Ovary (tissue), 9 donors: ENCODE data around the gene P2RY14. TPM values are rescaled to one million over a fixed set of nuclear protein-coding genes. Genes with fewer than 3 reads are reported as not detected.

ENCODE experiments used
- DNase-seq, 5 donors: peaks; one replicate each; pipeline ENCODE4 v3.0.0-alpha.2; 2019 to 2020
- H3K27ac ChIP-seq, 2 donors: fragments of 200-600 bp; one replicate each; pipeline versions ENCODE4 v1.5.1 to v1.8.0; 2019 to 2022
- H3K27me3 ChIP-seq: fragments of 200-600 bp; one replicate; pipeline ENCODE4 v1.8.0; 2022
- H3K36me3 ChIP-seq: fragments of 200-600 bp; sonication (generic); one replicate; pipeline ENCODE4 v1.5.1; 2019
- H3K4me1 ChIP-seq: one replicate; pipeline ENCODE4 v1.8.1; 2013; ENCODE audit warnings: mild to moderate bottlenecking, moderate library complexity; ENCODE audit not compliant: insufficient read depth
- H3K4me3 ChIP-seq: fragments of 200-600 bp; sonication (generic); one replicate; pipeline ENCODE4 v1.5.1; 2017
- H3K9me3 ChIP-seq, 2 donors: fragments of 200-600 bp in 1 of 2; sonication (generic) in 1 of 2; one replicate each; pipeline versions ENCODE4 v1.5.1 to v1.8.1; 2013 to 2019; ENCODE audit warnings: mild to moderate bottlenecking in 1 of 2, moderate library complexity in 1 of 2
- EP300 ChIP-seq: sonication (generic); formaldehyde crosslinking; IDR thresholded peaks from one replicate; pipeline ENCODE4 v1.6.1; 2017; ENCODE audit warnings: antibody characterized with exemption
- POLR2A ChIP-seq: fragments of 450-650 bp; IDR thresholded peaks from one replicate; pipeline ENCODE4 v1.6.1; 2017; ENCODE audit warnings: antibody characterized with exemption, mild to moderate bottlenecking, moderate library complexity
- WGBS, 3 donors: extraction: QIAGEN DNeasy Blood & Tissue Kit in 1 of 3; methylation state at CpG; one replicate each; pipeline versions ENCODE4 v1.1.5 to v1.1.7; 2013 to 2017; 5-methylcytosine and 5-hydroxymethylcytosine counted together
- intact Hi-C, 4 donors: fragments of 100-400 bp; cut with DNase I; formaldehyde crosslinking; loops; one replicate each; pipeline versions ENCODE4 v1.11.0 to v1.15.1; 2022 to 2023
- polyA plus RNA-seq, 2 donors: library from polyadenylated mRNA; stranded (reverse); fragments of 200-250 nt in 1 of 2; fragments of 350-450 nt in 1 of 2; fragmentation: Illumina TruSeq in 1 of 2; extraction: RNeasy Lipid Tissue Mini Kit (QIAGEN cat#74804) in 1 of 2; gene quantifications; one replicate each; pipeline ENCODE4 v1.2.3, GENCODE V29; 2013 to 2014
- total RNA-seq, 7 donors: library from RNA; depleted of rRNA in 2 of 7; stranded (reverse); fragments of >200 nt in 2 of 7; fragmentation: NEBNext Ultra II Directional in 3 of 7; extraction: Animal tissue kit (Norgen Biotek cat#: 25700) in 3 of 7; gene quantifications; one replicate each; pipeline versions ENCODE4 v1.1.0 to v1.2.4, GENCODE V29; 2016 to 2023
- TF ChIP-seq, protein P1 (sequence below), 3 donors: fragments of 450-650 bp in 2 of 3; fragments of 200-600 bp in 1 of 3; IDR thresholded peaks; one replicate each; pipeline versions ENCODE4 v1.5.1 to v1.8.0; 2016 to 2022; ENCODE audit warnings: antibody characterized with exemption in 3 of 3, mild to moderate bottlenecking in 1 of 3
- donor health status: DM: no; HTN: no; CAD: no; lungs with moderate emphysema.
- donor health status: DM: no; HTN: no; CAD: no.
- donor health status: Bipolar disorder and iron deficiency.
- donor health status: DM: yes; HTN: yes; CAD: no.
- donor health status: DM: no; HTN: no; CAD: no.
- donor health status: DM: yes; HTN: yes; CAD: no.

P2RY14 gene
- total and polyA plus RNA-seq, 9 donors = 0.28 to 2.8 (median 0.70) TPM; not detected in 1

DNA sequence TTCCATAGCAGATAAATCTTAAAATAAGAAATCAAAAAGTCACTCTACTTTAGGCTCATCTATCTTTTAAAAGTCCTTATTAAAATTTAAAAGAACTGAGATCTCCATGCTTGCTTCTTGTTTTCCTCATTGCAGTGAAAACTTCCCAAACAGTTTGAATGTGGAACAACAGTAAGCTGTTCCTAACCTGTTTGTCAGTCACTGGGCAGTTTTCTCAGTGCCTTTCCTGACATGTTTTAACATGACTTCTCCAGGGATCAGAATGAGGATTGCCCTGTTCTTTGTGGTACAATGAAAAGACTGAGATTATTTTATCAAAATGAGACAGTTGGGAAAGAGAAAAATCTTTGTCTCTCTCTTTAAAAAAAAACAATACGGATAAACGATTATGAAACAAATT is 37.5 kb upstream of the P2RY14 start:
- 27 to 68% (median 52%) methylated on average over 2 of the region's 2 CpGs for WGBS, 3 donors

DNA sequence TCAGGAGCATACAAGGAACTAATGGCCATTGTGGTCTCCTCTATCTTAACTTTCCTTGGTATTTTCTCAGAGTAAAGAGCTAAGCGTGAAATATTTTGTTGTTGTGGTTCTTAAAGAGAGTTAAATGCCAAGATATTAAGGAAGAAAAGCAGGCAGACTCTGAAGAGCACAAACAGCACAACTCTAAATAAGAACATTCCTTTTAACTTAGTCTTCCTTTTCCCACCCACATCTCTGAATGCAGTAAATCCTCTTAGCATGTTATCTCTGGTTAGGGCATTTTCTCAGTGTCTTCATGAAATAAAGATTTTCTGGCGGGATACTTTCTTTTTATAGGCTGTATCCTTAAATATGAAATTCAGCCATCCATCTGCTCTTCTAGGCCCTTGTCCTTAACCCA is 36.8 kb upstream of the P2RY14 start:
- no peaks in the 10 kb centered on the region for H3K9me3 ChIP-seq
- WGBS, 3 donors = 56 to 63% (median 58%) methylated on average over 2 of the region's 2 CpGs
- H3K4me3 ChIP-seq = no peak overlapping the region
- intact Hi-C loops = no loop called here
- TF ChIP-seq POLR2A (no peak), EP300 (no peak)
- TF ChIP-seq, protein P1, sequence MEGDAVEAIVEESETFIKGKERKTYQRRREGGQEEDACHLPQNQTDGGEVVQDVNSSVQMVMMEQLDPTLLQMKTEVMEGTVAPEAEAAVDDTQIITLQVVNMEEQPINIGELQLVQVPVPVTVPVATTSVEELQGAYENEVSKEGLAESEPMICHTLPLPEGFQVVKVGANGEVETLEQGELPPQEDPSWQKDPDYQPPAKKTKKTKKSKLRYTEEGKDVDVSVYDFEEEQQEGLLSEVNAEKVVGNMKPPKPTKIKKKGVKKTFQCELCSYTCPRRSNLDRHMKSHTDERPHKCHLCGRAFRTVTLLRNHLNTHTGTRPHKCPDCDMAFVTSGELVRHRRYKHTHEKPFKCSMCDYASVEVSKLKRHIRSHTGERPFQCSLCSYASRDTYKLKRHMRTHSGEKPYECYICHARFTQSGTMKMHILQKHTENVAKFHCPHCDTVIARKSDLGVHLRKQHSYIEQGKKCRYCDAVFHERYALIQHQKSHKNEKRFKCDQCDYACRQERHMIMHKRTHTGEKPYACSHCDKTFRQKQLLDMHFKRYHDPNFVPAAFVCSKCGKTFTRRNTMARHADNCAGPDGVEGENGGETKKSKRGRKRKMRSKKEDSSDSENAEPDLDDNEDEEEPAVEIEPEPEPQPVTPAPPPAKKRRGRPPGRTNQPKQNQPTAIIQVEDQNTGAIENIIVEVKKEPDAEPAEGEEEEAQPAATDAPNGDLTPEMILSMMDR (IDR thresholded peaks at IDR 0.05) = no peak
- no peaks in the 10 kb centered on the region for H3K4me1 ChIP-seq
- no peak overlapping the region for H3K27ac ChIP-seq
- H3K36me3 ChIP-seq = no peaks in the 10 kb centered on the region
- DNase-seq = no peak
- H3K27me3 ChIP-seq = no peaks in the 10 kb centered on the region

More for the DNA sequence above, 37.5 kb upstream of the P2RY14 start:
- intact Hi-C loops = no loop called here
- no peak for DNase-seq
- TF ChIP-seq POLR2A = no peak
- no peak for TF ChIP-seq EP300
- TF ChIP-seq, protein P1 (IDR thresholded peaks at IDR 0.05) = no peak
- Histone ChIP-seq H3K27ac (no peak overlapping the region), H3K9me3 (no peaks in the 10 kb centered on the region), H3K27me3 (no peaks in the 10 kb centered on the region), H3K36me3 (no peaks in the 10 kb centered on the region), H3K4me1 (no peaks in the 10 kb centered on the region), H3K4me3 (no peak overlapping the region)

DNA sequence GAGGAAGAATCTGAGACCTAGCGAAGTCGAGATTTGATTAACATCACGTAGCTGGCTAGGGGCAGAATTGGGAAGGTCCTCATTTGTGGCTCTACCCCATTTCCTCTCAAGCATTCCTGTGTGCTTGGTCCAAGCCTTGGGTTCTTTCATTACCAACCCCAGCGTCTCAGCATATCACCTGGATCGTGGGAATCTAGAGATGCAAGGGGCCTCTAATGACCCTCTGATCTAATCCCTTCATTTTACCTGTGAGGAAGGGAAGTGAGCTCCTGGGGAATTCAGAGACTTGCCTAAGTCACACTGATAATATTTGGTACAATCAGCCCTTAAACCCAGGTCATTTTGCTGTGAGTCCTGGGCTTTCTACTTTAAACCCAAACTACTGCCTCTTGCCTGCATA is 36.3 kb upstream of the P2RY14 start:
- Histone ChIP-seq H3K36me3 (no peaks in the 10 kb centered on the region), H3K9me3 (no peaks in the 10 kb centered on the region), H3K27ac (no peak overlapping the region), H3K4me3 (no peak overlapping the region), H3K27me3 (no peaks in the 10 kb centered on the region), H3K4me1 (no peaks in the 10 kb centered on the region)
- intact Hi-C loops = no loop called here
- DNase-seq = no peak
- TF ChIP-seq, protein P1 (IDR thresholded peaks at IDR 0.05) = no peak
- TF ChIP-seq EP300 (no peak), POLR2A (no peak)
- 96 to 98% (median 96%) methylated on average over 5 of the region's 5 CpGs for WGBS, 3 donors

DNA sequence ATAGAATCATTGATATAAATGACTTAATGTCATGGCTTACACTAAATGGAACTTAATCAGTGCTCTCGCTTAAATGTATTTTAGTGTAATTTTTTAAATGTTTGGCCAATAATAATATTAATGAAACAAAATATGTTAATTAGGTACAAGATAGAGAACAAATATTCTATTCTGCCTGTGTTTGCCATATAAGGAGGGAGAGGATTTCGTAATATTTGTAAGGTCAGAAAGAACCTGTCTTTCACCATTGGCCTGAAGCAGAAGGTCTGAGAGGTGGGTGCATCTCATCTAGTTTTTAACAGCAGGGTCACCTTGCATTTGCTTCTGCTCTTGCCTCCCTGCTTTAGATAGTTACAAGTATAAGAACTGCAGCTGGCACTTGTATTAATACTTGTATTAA is 35.8 kb upstream of the P2RY14 start:
- intact Hi-C loops = no loop called here
- Histone ChIP-seq H3K4me3 (no peak overlapping the region), H3K4me1 (no peaks in the 10 kb centered on the region), H3K9me3 (no peaks in the 10 kb centered on the region), H3K27ac (no peak overlapping the region), H3K36me3 (no peaks in the 10 kb centered on the region), H3K27me3 (no peaks in the 10 kb centered on the region)
- WGBS, 3 donors = 85 to 98% (median 97%) methylated on average over 2 of the region's 2 CpGs
- no peak for DNase-seq
- TF ChIP-seq EP300 (no peak), POLR2A (no peak)
- TF ChIP-seq, protein P1 (IDR thresholded peaks at IDR 0.05) = no peak
